Measurements from ENCODE around the gene RPS16. TPM values are rescaled to one million over a fixed set of nuclear protein-coding genes. Genes with fewer than 3 reads are reported as not detected.
A peak's percentile ranks its signal among the peaks of the same experiment; 100 is the strongest.

RPS16 gene
- total and polyA plus RNA-seq, 2 of the 13 experiments (the other 11 are each of a cell fraction or from before 2014, with no cell fraction given), result 488 to 2,583 TPM

- TF ChIP-seq ZBTB40 (IDR thresholded peaks at IDR 0.05) (no peak), ZBTB40 (CRISPR knock-in tag; IDR thresholded peaks at IDR 0.05) (peak; percentile 78), ESRRA (CRISPR knock-in tag; IDR thresholded peaks at IDR 0.05; ENCODE audit: low read depth) (peak; percentile 88), ZBTB7B (CRISPR knock-in tag; IDR thresholded peaks at IDR 0.05) (0 out of 2 replicates have a peak, but pooled peaks have one; percentile 50), ZNF24 (IDR thresholded peaks at IDR 0.05) (no peak), REPIN1 (CRISPR knock-in tag; IDR thresholded peaks at IDR 0.05; ENCODE audit: borderline replicate concordance, low read depth) (peak; percentile 94), MAFK (conservative IDR thresholded peaks at IDR 0.05 in 1 of 2, IDR thresholded peaks at IDR 0.05 in 1 of 2; ENCODE audit: low read length in 2 of 2) (no peak), EP300 (IDR thresholded peaks at IDR 0.05; ENCODE audit: low read depth in 2 of 2, low read length in 2 of 2) (no peak), EP300 (CRISPR knock-in tag; IDR thresholded peaks at IDR 0.05; ENCODE audit: borderline replicate concordance) (no peak), TERF1 (CRISPR knock-in tag; IDR thresholded peaks at IDR 0.05) (no peak), ZNF766 (CRISPR knock-in tag; IDR thresholded peaks at IDR 0.05; ENCODE audit: borderline replicate concordance) (peak; percentile 28; the same call in 1 of the 2 replicates), KLF11 (CRISPR knock-in tag; IDR thresholded peaks at IDR 0.05) (peak; percentile 83), ZFX (CRISPR knock-in tag; IDR thresholded peaks at IDR 0.05; ENCODE audit: low read depth) (peak; percentile 89), FOSL2 (CRISPR knock-in tag; IDR thresholded peaks at IDR 0.05) (peak; percentile 34), ZHX1 (CRISPR knock-in tag; IDR thresholded peaks at IDR 0.05; ENCODE audit: low read depth) (peak; percentile 81; the same call in 1 of the 2 replicates)
Measured at GRCh38 chr19:39480337-39481228, 44.8 kb upstream of the RPS16 start, which contains the start of gene TIMM50 (continued).

Data from HepG2 (cell line).